Amygdala (tissue), 56 donors: Measurements from ENCODE around the gene YARS2.

Source experiments
- DNase-seq, 56 donors: peaks; one replicate each; lab custom pipeline; 2025; lab: John Stamatoyannopoulos, UW

YARS2 gene

GRCh38 chr12:32755654-32756475, at the start of gene YARS2:
TSS of gene YARS2 (minus strand) at chr12:32755897. CDS start at chr12:32755874, 23 bp downstream.
- peak; percentile 25 to 96 (median 87) for DNase-seq

GRCh38 chr12:32804301-32804700, 48.6 kb upstream of the YARS2 start:
- DNase-seq: no peak

- no peak for DNase-seq
Measured at GRCh38 chr12:32801269-32801980, 45.7 kb upstream of the YARS2 start.

GRCh38 chr12:32794281-32794680, 38.6 kb upstream of the YARS2 start:
- DNase-seq: no peak

GRCh38 chr12:32789916-32790315, 34.2 kb upstream of the YARS2 start:
- no peak for DNase-seq

- DNase-seq: no peak
Measured at GRCh38 chr12:32789446-32789845, 33.7 kb upstream of the YARS2 start.

GRCh38 chr12:32788405-32788804, 32.7 kb upstream of the YARS2 start:
- no peak for DNase-seq

GRCh38 chr12:32785557-32785956, 29.9 kb upstream of the YARS2 start:
- no peak for DNase-seq

- DNase-seq: no peak
Measured at GRCh38 chr12:32783029-32783428, 27.3 kb upstream of the YARS2 start.

GRCh38 chr12:32780071-32780470, 24.4 kb upstream of the YARS2 start:
- DNase-seq: no peak

- no peak for DNase-seq
Measured at GRCh38 chr12:32777691-32778175, 22.0 kb upstream of the YARS2 start.

GRCh38 chr12:32777159-32777558, 21.5 kb upstream of the YARS2 start:
- DNase-seq: no peak

GRCh38 chr12:32776258-32776657, 20.6 kb upstream of the YARS2 start:
- DNase-seq: no peak

GRCh38 chr12:32773691-32774090, 18.0 kb upstream of the YARS2 start:
- no peak for DNase-seq

- DNase-seq: no peak
Measured at GRCh38 chr12:32770141-32770540, 14.4 kb upstream of the YARS2 start.

- no peak for DNase-seq
Measured at GRCh38 chr12:32768518-32768917, 12.8 kb upstream of the YARS2 start.

- DNase-seq: no peak
Measured at GRCh38 chr12:32765906-32766305, 10.2 kb upstream of the YARS2 start.

- no peak for DNase-seq
Measured at GRCh38 chr12:32761716-32762115, 6.0 kb upstream of the YARS2 start.

- DNase-seq: no peak
Measured at GRCh38 chr12:32757157-32757556, 1.5 kb upstream of the YARS2 start.

GRCh38 chr12:32756476-32757066, 874 bp upstream of the YARS2 start:
- peak in 2 of 56 donors; percentile 3 to 37 for DNase-seq

- DNase-seq: peak in 47 of 56 donors; percentile 8 to 81 (median 55)
Measured at GRCh38 chr12:32755051-32755653, 545 bp downstream of the YARS2 start.
